ENCODE data around the gene SH3BGRL.

The SH3BGRL gene

GRCh38 chrX:81201671-81202455 lies at the start of gene SH3BGRL, which contains the start of gene HMGN5:
Gene SH3BGRL, plus strand, starts transcription at chrX:81202102. Its CDS starts 99 bp downstream, at chrX:81202201.
Gene HMGN5, minus strand, starts transcription at chrX:81201913. Its CDS starts 80,364 bp downstream, at chrX:81121549.
- DNase-seq, result peak; percentile 7 to 60

GRCh38 chrX:81168391-81168790 lies 33.5 kb upstream of the SH3BGRL start:
- DNase-seq, result no peak

- DNase-seq, result peak in 1 of 2 experiments; percentile 0
Observed at GRCh38 chrX:81174286-81174685, 27.6 kb upstream of the SH3BGRL start.

- no peak for DNase-seq
Observed at GRCh38 chrX:81195259-81195658, 6.6 kb upstream of the SH3BGRL start.

- DNase-seq, result peak in 1 of 2 experiments; percentile 24
Observed at GRCh38 chrX:81195712-81196111, 6.2 kb upstream of the SH3BGRL start.

- no peak for DNase-seq
Observed at GRCh38 chrX:81201071-81201470, 831 bp upstream of the SH3BGRL start.

- DNase-seq, result peak in 1 of 2 experiments; percentile 0
Observed at GRCh38 chrX:81202456-81202819, 536 bp downstream of the SH3BGRL start.

- DNase-seq, result no peak
Observed at GRCh38 chrX:81202943-81203342, 1.0 kb downstream of the SH3BGRL start.

- DNase-seq, result no peak
Observed at GRCh38 chrX:81205551-81205950, 3.6 kb downstream of the SH3BGRL start.

GRCh38 chrX:81206476-81206875 lies 4.6 kb downstream of the SH3BGRL start:
- no peak for DNase-seq

GRCh38 chrX:81208916-81209315 lies 7.0 kb downstream of the SH3BGRL start:
- DNase-seq, result no peak

GRCh38 chrX:81215685-81216084 lies 13.8 kb downstream of the SH3BGRL start:
- no peak for DNase-seq

GRCh38 chrX:81229229-81229628 lies 27.3 kb downstream of the SH3BGRL start:
- no peak for DNase-seq

GRCh38 chrX:81229901-81230300 lies 28.0 kb downstream of the SH3BGRL start:
- no peak for DNase-seq

GRCh38 chrX:81231476-81231875 lies 29.6 kb downstream of the SH3BGRL start:
- DNase-seq, result no peak

GRCh38 chrX:81232218-81232617 lies 30.3 kb downstream of the SH3BGRL start:
- no peak for DNase-seq

GRCh38 chrX:81237516-81237915 lies 35.6 kb downstream of the SH3BGRL start:
- no peak for DNase-seq

- DNase-seq, result no peak
Observed at GRCh38 chrX:81238166-81238565, 36.3 kb downstream of the SH3BGRL start.

GRCh38 chrX:81240701-81241331 lies 38.9 kb downstream of the SH3BGRL start:
- no peak for DNase-seq

- no peak for DNase-seq
Observed at GRCh38 chrX:81241753-81242152, 39.9 kb downstream of the SH3BGRL start.

GRCh38 chrX:81255876-81256275 lies 54.0 kb downstream of the SH3BGRL start:
- DNase-seq, result no peak

GRCh38 chrX:81257817-81258216 lies 55.9 kb downstream of the SH3BGRL start:
- no peak for DNase-seq

- no peak for DNase-seq
Observed at GRCh38 chrX:81259020-81259713, 57.3 kb downstream of the SH3BGRL start.
